Measurements from ENCODE around the gene DMBX1.

- TF ChIP-seq CTCF (IDR thresholded peaks at IDR 0.05) (no peak), POLR2A (IDR thresholded peaks at IDR 0.05) (no peak)
Measured at GRCh38 chr1:46506470-46507219, 17.0 kb downstream of the DMBX1 start.
